ENCODE measurements around the gene PCCA.
A peak's percentile ranks its signal among the peaks of the same experiment; 100 is the strongest.
"Not testable (repeated sequence)": the region's sequence is repeated elsewhere in the genome, so short reads cannot be mapped to it uniquely, and the experiment has no call there.

PCCA gene

GRCh38 chr13:100541897-100542825 lies 453.3 kb downstream of the PCCA start:
- no peak for DNase-seq (ENCODE audit: low read depth in 2 of 2)

DNA sequence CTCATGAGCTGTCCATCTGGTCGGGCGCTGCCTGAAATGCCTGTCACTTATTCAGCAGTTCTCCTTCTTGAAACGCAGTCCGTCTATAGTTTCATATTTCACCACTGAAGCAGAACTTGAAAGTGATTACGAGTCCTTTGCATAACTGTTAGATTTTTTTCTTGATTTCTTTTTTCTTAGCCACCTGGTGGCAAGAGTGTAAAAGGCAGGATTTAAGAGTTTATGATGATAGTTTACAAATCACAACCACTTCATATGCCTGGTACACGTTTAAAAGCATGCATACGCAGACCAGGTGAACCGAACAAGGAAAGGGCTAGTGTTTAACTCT lies 453.9 kb downstream of the PCCA start:
- no peak for DNase-seq (ENCODE audit: low read depth in 2 of 2)

GRCh38 chr13:100543872-100544602 lies 455.1 kb downstream of the PCCA start:
- no peak for DNase-seq (ENCODE audit: low read depth in 2 of 2)

- DNase-seq (ENCODE audit: low read depth in 2 of 2): no peak
These were observed 456.2 kb downstream of the PCCA start for GRCh38 chr13:100544866-100545683.

- DNase-seq (ENCODE audit: low read depth in 2 of 2): no peak
These were observed 456.8 kb downstream of the PCCA start for GRCh38 chr13:100545684-100546061.

DNA sequence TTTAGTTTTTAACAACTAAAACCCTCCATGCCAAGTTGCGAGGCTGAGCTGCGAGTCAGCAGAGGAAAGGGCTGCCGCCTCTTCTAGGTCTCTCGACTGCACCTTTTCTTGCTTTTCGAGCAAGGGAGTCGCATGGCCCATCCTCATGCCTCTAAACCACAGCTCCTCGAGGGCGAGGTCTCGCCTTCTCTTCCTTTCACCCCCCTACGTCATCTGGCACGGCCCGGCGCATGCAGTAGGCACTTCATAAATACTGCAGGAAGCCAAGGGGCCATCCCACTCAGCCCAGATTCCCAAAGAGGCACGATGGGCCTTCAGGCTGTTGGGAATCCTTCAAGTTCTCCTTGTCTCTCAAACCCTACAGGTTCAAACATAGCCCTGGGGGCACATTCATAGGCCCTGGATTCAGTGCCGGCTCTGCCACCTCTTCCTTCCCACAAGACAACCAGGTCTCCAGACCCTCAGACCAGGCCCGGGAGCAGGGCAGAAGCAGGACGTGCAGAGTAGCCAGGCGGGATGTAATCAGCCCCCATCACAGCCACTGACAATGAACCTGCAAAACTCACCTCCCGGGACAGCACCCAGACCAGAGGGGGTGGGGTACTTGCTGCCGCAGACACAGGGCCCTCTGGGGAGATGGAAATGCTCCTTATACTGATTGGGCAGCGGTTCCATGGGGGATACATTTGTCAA lies 458.0 kb downstream of the PCCA start:
- DNase-seq (ENCODE audit: low read depth in 2 of 2): no peak

GRCh38 chr13:100547791-100548201 lies 458.9 kb downstream of the PCCA start:
- DNase-seq (ENCODE audit: low read depth in 2 of 2): no peak

GRCh38 chr13:100549316-100549715 lies 460.4 kb downstream of the PCCA start:
- no peak for DNase-seq (ENCODE audit: low read depth in 2 of 2)

- no peak for DNase-seq (ENCODE audit: low read depth in 2 of 2)
These were observed 463.9 kb downstream of the PCCA start for GRCh38 chr13:100552755-100553154.

DNA sequence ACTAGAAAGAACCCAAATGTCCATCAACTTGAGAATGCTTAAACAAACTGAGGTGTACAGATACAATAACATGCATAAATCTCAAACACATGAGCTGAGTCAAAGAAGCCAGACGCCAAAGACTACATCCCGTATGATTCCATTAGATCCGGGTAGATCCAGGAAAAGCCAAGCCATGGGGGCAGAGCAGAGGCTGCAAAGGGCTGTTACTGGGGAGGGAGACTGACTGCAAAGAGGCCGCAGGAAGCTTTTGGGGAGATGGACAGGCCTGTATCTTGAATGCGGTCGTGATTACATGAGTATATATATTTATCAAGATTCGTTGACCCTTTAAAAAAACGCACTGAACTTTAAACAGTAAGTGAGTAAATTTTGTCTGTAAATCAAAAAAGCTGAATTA lies 471.0 kb downstream of the PCCA start:
- no peak for DNase-seq (ENCODE audit: low read depth in 2 of 2)

DNA sequence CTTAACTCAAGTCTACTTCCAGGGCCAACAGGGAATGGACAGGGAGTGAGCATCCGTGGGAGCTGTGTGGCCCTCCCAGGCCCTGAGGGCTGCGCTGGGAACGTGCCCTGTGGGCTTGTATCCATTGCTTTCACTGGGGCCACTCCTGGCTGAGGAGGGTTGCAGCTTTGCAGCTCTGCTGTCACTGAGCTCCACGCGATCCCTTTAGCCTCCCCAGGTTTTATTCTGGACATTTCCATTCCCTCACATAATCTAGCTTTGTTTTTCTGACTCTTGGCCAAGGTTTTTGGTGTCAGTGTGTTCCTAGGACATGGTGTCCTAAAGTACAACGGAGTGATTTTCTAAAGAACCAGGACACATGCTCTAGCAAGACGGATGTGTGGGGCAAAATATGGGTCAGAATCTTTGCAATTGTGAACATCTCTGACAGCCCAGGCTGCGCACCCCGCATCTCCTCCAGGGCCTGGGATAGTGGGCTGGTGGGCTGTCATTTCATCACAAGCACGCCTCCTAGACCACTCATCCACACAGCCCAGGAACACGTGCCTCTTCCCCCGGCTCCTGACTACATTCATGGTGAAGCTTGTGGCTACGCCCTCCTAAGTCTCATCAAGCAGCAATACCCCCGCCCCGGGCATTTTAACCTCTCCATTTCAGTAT lies 471.7 kb downstream of the PCCA start:
- no peak for DNase-seq (ENCODE audit: low read depth in 2 of 2)

GRCh38 chr13:100561158-100561499 lies 472.2 kb downstream of the PCCA start:
- DNase-seq (ENCODE audit: low read depth in 2 of 2): no peak

- DNase-seq (ENCODE audit: low read depth in 2 of 2): no peak
These were observed 472.8 kb downstream of the PCCA start for GRCh38 chr13:100561599-100562204.

- no peak for DNase-seq (ENCODE audit: low read depth in 2 of 2)
These were observed 474.9 kb downstream of the PCCA start for GRCh38 chr13:100563779-100564178.

GRCh38 chr13:100564444-100565223 lies 475.7 kb downstream of the PCCA start:
- no peak for DNase-seq (ENCODE audit: low read depth in 2 of 2)

GRCh38 chr13:100565286-100565685 lies 476.4 kb downstream of the PCCA start:
- DNase-seq (ENCODE audit: low read depth in 2 of 2): no peak

GRCh38 chr13:100566543-100566942 lies 477.6 kb downstream of the PCCA start:
- no peak for DNase-seq (ENCODE audit: low read depth in 2 of 2)

- peak; percentile 49 to 62 for DNase-seq (ENCODE audit: low read depth in 2 of 2)
These were observed 484.2 kb downstream of the PCCA start for GRCh38 chr13:100573121-100573520.

DNA sequence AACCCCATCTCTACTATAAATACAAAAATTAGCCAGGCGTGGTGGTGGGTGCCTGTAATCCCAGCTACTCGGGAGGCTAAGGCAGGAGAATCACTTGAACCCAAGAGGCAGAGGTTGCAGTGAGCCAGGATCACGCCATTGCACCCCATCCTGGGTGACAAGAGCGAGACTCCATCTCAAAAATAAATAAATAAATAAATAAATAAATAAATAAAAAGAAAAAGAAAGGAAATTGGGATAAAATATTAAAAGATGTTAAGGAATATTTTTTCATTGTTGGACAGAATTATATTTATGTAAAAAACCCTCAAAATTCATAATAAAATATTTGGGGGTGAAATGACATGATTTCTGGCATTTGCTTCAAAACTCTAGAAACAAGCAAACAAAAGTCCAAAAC lies 488.3 kb downstream of the PCCA start:
- DNase-seq (ENCODE audit: low read depth in 2 of 2): not testable (repeated sequence)
